Right atrium auricular region (tissue), 2 donors: ENCODE results near the gene PPP1R14D. TPM values are rescaled to one million over a fixed set of nuclear protein-coding genes. Genes with fewer than 3 reads are reported as not detected.

Source experiments
- DNase-seq: peaks from one replicate; pipeline ENCODE4 v3.0.0-alpha.2; 2019; ENCODE audit warnings: low spot score
- H3K27ac ChIP-seq, 2 donors: fragments of 200-600 bp; sonication (generic); 1 replicate in 1 of 2; 2 replicates in 1 of 2; pipeline ENCODE4 v1.5.1; 2016 to 2019
- H3K27me3 ChIP-seq, 2 donors: fragments of 200-600 bp; sonication (generic); one replicate each; pipeline versions ENCODE4 v1.5.1 to v1.6.0; 2017 to 2019
- H3K36me3 ChIP-seq: fragments of 200-600 bp; sonication (generic); one replicate; pipeline ENCODE4 v1.5.1; 2016
- H3K4me1 ChIP-seq, 2 donors: fragments of 200-600 bp; sonication (generic); one replicate each; pipeline versions ENCODE4 v1.5.1 to v1.6.0; 2017 to 2019
- H3K4me3 ChIP-seq, 2 donors: fragments of 200-600 bp; sonication (generic); 1 replicate in 1 of 2; 2 replicates in 1 of 2; pipeline ENCODE4 v1.5.1; 2017 to 2019; ENCODE audit warnings: mild to moderate bottlenecking in 1 of 2, moderate library complexity in 1 of 2
- H3K9me3 ChIP-seq, 2 donors: fragments of 200-600 bp; sonication (generic); one replicate each; pipeline ENCODE4 v1.5.1; 2019
- total RNA-seq, 2 donors: library from RNA; depleted of rRNA; stranded (reverse); fragments of >200 nt; gene quantifications; one replicate each; pipeline ENCODE4 v1.1.0, GENCODE V29; 2016
- TF ChIP-seq, protein P1 (sequence below), 2 donors: fragments of 200-600 bp; sonication (generic); IDR thresholded peaks; one replicate each; pipeline ENCODE4 v1.5.1; 2019; ENCODE audit warnings: antibody characterized with exemption in 2 of 2

PPP1R14D gene
- total RNA-seq, 2 donors from 2014 or later: not detected

DNA sequence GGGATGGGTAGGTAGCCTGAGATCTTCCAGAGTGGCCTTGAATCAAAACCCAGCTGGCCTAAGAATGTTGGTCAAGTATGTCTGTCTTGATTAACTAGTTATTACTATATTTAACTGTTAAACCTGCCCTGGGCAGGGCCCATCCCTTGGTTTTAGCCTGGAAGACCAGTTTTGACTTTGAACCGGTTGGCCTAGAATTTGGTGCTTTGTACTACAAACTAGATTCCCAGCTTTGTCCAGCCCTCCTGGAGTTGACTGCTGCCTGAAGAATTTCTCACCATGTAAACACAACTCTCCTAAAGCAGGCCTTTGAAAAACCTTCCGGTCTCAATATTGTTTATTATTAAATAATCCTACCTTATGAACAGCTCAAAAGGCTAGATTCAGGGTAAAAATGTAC is 42.7 kb downstream of the PPP1R14D start:
- Histone ChIP-seq H3K36me3 (no peaks in the 10 kb centered on the region), H3K27ac (no peak overlapping the region), H3K4me1 (peaks cover 0 to 11% of the 10 kb centered on the region in 2 donors), H3K9me3 (no peaks in the 10 kb centered on the region), H3K4me3 (no peak overlapping the region), H3K27me3 (no peaks in the 10 kb centered on the region)
- TF ChIP-seq, protein P1, sequence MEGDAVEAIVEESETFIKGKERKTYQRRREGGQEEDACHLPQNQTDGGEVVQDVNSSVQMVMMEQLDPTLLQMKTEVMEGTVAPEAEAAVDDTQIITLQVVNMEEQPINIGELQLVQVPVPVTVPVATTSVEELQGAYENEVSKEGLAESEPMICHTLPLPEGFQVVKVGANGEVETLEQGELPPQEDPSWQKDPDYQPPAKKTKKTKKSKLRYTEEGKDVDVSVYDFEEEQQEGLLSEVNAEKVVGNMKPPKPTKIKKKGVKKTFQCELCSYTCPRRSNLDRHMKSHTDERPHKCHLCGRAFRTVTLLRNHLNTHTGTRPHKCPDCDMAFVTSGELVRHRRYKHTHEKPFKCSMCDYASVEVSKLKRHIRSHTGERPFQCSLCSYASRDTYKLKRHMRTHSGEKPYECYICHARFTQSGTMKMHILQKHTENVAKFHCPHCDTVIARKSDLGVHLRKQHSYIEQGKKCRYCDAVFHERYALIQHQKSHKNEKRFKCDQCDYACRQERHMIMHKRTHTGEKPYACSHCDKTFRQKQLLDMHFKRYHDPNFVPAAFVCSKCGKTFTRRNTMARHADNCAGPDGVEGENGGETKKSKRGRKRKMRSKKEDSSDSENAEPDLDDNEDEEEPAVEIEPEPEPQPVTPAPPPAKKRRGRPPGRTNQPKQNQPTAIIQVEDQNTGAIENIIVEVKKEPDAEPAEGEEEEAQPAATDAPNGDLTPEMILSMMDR (IDR thresholded peaks at IDR 0.05): no peak
- no peak for DNase-seq

DNA sequence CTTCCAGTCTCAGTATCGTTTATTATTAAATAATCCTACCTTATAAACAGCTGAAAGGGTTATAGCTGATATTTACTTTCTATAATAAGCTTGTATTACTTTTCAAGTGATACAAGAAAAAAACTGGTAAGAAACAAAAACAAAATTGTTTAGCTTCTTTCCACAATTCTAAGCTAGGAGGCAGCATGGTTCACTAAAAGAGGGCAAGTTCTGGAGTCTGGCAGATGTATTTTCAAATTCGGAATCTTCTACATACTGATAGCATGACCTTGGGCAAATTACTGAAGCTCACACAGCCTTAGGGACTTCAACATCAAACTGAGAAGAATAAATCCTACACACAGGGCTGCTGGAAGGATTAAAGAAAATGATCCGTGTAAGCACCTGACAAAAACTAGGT is 43.3 kb downstream of the PPP1R14D start:
- H3K27me3 ChIP-seq: no peaks in the 10 kb centered on the region
- DNase-seq: no peak
- H3K4me1 ChIP-seq: peaks cover 0 to 11% of the 10 kb centered on the region in 2 donors
- H3K4me3 ChIP-seq: no peak overlapping the region
- TF ChIP-seq, protein P1 (IDR thresholded peaks at IDR 0.05): no peak
- no peaks in the 10 kb centered on the region for H3K9me3 ChIP-seq
- no peak overlapping the region for H3K27ac ChIP-seq
- H3K36me3 ChIP-seq: peaks cover under 1% of the 10 kb centered on the region

DNA sequence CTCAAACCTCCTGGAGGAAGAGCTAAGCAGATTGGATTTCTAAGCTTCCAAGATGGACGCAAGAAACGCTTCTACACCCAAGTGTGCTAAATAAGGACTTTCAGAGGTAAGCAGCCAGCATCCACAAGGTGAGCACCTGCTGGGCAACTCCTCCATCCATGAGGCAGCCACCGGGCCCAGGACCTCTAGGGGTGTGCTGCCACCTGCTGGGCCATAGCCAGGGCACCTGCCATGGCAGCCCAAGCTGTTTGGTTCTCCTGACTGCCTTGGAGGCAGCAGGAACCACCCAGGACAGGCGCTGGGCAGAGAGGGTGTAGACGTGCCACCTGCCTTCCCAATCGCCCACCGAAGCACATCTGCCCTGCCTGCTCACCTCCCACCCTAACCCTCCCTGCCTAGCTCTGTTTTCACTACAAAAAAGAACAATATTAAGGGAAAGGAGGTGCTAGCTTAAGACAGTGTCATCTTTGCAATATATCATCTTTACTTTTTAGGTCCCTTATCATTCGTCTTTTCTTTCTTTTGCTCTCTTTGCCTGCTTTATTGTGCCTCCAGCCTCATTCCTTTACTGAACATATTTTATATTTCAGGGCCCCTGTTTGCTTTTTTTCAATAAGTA is 45.8 kb downstream of the PPP1R14D start:
- DNase-seq: no peak
- Histone ChIP-seq H3K27me3 (no peaks in the 10 kb centered on the region), H3K27ac (no peak overlapping the region), H3K9me3 (no peaks in the 10 kb centered on the region), H3K4me3 (no peak overlapping the region), H3K4me1 (peaks cover 0 to 11% of the 10 kb centered on the region in 2 donors), H3K36me3 (peaks cover 25% of the 10 kb centered on the region)
- TF ChIP-seq, protein P1 (IDR thresholded peaks at IDR 0.05): peak in 1 of 2 donors; percentile 45

DNA sequence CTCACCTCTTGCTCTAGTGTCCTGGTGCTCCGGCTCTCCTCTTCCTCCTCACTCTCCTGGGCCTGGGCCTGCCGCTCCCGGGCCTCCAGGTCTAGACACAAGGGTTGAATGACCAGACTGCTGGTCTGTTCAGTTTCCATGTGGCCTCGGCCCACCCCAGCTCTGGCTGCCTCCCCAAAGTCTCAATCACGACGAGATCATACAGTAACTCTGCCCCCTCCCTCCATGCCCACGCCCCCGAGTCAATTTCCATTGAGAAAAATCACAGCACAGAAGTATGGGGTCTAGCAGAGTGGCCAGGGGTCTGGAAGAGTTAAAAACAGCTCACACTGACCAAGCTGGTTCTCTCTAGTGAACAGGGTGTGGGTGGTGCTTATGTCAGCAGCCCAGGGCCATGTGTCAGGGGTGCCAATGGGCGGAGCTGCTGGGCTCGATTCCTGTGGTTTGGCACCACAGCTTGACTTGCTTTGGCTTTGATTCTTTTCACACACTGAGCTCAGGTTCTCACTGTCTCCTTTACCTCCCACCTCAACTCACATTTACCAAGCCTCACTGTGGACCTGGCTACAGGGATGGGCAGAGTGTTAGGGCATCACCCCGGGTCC is 51.9 kb downstream of the PPP1R14D start:
- Histone ChIP-seq H3K27me3 (no peaks in the 10 kb centered on the region), H3K9me3 (no peaks in the 10 kb centered on the region), H3K27ac (no peak overlapping the region), H3K36me3 (peaks cover 72% of the 10 kb centered on the region), H3K4me3 (no peak overlapping the region), H3K4me1 (no peaks in the 10 kb centered on the region)
- DNase-seq: no peak
- TF ChIP-seq, protein P1 (IDR thresholded peaks at IDR 0.05): no peak

DNA sequence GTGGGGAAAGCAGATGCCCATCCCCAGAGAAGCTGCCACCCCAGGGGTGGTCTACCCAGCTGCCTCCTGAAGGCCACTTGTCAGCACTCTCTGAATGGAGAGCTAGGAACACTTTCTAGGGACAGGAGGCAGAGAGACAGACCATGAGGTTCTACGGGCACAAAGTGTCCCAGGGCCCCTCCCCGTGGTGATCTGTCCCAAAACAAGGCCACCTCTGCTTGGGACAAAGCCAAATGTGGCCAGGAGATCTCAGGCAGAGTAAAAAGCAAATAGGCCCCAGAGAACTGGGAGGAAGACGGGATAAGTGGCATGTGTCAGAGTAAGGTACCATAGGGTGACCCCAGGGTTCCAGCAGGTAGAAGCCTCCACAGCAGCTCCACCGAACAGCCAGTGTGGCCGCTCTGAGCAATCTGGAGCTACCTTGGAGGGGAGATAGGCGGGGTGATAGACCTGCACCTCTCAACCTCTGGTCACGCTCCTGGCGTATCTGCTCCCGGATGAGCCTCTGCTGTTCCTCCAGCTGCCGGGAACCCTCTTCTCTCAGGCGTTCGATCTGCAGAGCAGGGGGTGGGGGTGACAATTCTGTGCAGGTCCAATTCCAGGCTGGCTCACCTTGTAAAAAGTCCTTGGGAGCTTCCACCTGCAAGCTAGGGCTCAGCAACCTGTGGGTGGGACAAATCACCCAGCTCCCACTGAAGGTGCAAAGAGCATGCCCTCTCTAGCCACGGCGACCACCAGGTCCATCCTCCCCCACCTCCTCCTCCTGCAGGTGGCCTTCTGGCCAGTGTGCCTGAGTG is 52.6 kb downstream of the PPP1R14D start:
- DNase-seq: no peak
- Histone ChIP-seq H3K36me3 (peaks cover 74% of the 10 kb centered on the region), H3K9me3 (no peaks in the 10 kb centered on the region), H3K4me3 (no peak overlapping the region), H3K27ac (no peak overlapping the region), H3K27me3 (no peaks in the 10 kb centered on the region), H3K4me1 (no peaks in the 10 kb centered on the region)
- TF ChIP-seq, protein P1 (IDR thresholded peaks at IDR 0.05): no peak
